ENCODE data around the gene NWD2.

DNA sequence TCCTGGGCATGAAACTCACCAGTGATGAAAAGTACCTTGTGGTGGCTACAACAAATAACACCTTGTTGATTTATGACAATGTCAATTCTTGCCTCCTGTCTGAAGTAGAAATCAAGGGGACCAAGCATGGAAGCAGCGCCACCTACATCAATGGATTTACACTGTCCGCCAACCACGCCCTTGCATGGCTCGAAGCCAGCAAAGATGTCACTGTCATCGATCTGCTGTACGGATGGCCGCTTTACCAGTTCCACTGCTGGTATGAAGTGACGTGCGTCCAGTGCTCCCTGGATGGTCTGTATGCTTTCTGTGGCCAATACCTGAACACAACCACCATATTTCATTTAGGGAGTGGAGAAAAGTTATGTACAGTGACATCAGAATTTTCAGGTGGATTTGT, 200.5 kb downstream of the NWD2 start:
- TF ChIP-seq, protein P1, sequence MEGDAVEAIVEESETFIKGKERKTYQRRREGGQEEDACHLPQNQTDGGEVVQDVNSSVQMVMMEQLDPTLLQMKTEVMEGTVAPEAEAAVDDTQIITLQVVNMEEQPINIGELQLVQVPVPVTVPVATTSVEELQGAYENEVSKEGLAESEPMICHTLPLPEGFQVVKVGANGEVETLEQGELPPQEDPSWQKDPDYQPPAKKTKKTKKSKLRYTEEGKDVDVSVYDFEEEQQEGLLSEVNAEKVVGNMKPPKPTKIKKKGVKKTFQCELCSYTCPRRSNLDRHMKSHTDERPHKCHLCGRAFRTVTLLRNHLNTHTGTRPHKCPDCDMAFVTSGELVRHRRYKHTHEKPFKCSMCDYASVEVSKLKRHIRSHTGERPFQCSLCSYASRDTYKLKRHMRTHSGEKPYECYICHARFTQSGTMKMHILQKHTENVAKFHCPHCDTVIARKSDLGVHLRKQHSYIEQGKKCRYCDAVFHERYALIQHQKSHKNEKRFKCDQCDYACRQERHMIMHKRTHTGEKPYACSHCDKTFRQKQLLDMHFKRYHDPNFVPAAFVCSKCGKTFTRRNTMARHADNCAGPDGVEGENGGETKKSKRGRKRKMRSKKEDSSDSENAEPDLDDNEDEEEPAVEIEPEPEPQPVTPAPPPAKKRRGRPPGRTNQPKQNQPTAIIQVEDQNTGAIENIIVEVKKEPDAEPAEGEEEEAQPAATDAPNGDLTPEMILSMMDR (IDR thresholded peaks at IDR 0.05), result peak; percentile 21; the same call in 1 of the 2 replicates
- TF ChIP-seq ZFX (IDR thresholded peaks at IDR 0.05; ENCODE audit: borderline replicate concordance), result no peak

Data from 22Rv1 (cell line).